Activated T-helper 17 cell treated with anti-CD3 and anti-CD28 coated beads, Interleukin-2, amount 50 U/mL, for 72 hours (primary cell): Measurements from ENCODE around the gene TEKT2. TPM values are rescaled to one million over a fixed set of nuclear protein-coding genes. Genes with fewer than 3 reads are reported as not detected.

ENCODE experiments used
- ATAC-seq: fragments of 150-1000 bp; cut with Tn5 transposase; replicated peaks from 2 replicates; pipeline ENCODE4 v1.10.0; 2021; ENCODE audit warnings: mild to moderate bottlenecking, moderate library complexity
- H3K27ac Mint-ChIP-seq: one replicate; pipeline ENCODE4 v1.8.0; 2022; ENCODE audit warnings: mixed read lengths
- H3K27me3 Mint-ChIP-seq: one replicate; pipeline ENCODE4 v1.8.0; 2022; ENCODE audit warnings: mixed read lengths
- H3K36me3 Mint-ChIP-seq: one replicate; pipeline ENCODE4 v1.8.0; 2022; ENCODE audit warnings: low read depth, mild to moderate bottlenecking, mixed read lengths
- H3K4me1 Mint-ChIP-seq: one replicate; pipeline ENCODE4 v1.8.0; 2022; ENCODE audit warnings: mixed read lengths
- H3K4me3 Mint-ChIP-seq: one replicate; pipeline ENCODE4 v1.8.0; 2022; ENCODE audit warnings: mild to moderate bottlenecking, mixed read lengths
- H3K9me3 Mint-ChIP-seq: one replicate; pipeline ENCODE4 v1.8.0; 2022; ENCODE audit warnings: mixed read lengths
- total RNA-seq, 2 donors: library from RNA; stranded (reverse); gene quantifications; one replicate each; pipeline ENCODE4 v1.2.3, GENCODE V29; 2022

Gene TEKT2
- total RNA-seq, 2 donors from 2014 or later, result 0.26 to 0.64 TPM

GRCh38 chr1:36137776-36138175 lies 53.9 kb downstream of the TEKT2 start:
- Mint-ChIP-seq H3K27me3 (no peaks in the 10 kb centered on the region), H3K4me3 (no peak overlapping the region), H3K9me3 (no peaks in the 10 kb centered on the region), H3K36me3 (peaks cover 46% of the 10 kb centered on the region), H3K4me1 (peaks cover 30% of the 10 kb centered on the region), H3K27ac (peak overlapping the region; percentile 19)
- ATAC-seq, result no peak

Other genes with a start within 250 kb of the TEKT2 start
- 10 to 100 TPM; 29.5 to 34.9 TPM for gene AGO1, start 200.9 kb upstream of the TEKT2 start, total RNA-seq
- gene AGO3, start 153.0 kb upstream of the TEKT2 start, total RNA-seq, result 10 to 100 TPM; 32.1 to 36.8 TPM
- gene ADPRS, start 4.8 kb downstream of the TEKT2 start, total RNA-seq, result 10 to 100 TPM; 50.0 to 50.8 TPM
- gene COL8A2, start 41.1 kb downstream of the TEKT2 start, total RNA-seq, result under 1 TPM in 1 of 2 donors, not detected in 1; 0.08 TPM
- gene TRAPPC3, start 65.4 kb downstream of the TEKT2 start, total RNA-seq, result 10 to 100 TPM; 47.8 to 72.6 TPM
- 100 to 1,000 TPM in 1 of 2 donors, 10 to 100 TPM in 1; 97.9 to 164 TPM for gene MAP7D1, start 72.1 kb downstream of the TEKT2 start, total RNA-seq
- gene THRAP3, start 140.3 kb downstream of the TEKT2 start, total RNA-seq, result 100 to 1,000 TPM; 115 to 152 TPM
- 100 to 1,000 TPM in 1 of 2 donors, 10 to 100 TPM in 1; 24.4 to 245 TPM for gene SH3D21, start 222.3 kb downstream of the TEKT2 start, total RNA-seq
- 1 to 10 TPM; 2.5 to 5.6 TPM for gene EVA1B, start 239.6 kb downstream of the TEKT2 start, total RNA-seq